IMR-90 (cell line): ENCODE data around the gene LAMA4. TPM values are rescaled to one million over a fixed set of nuclear protein-coding genes. Genes with fewer than 3 reads are reported as not detected.

Source experiments
- ATAC-seq: fragments of 200-7000 bp; cut with Tn5 transposase; 2 replicates; pipeline ENCODE4 v1.9.1; 2020; ENCODE audit warnings: low read depth, mild to moderate bottlenecking, moderate library complexity
- BruUV-seq: library from RNA; stranded (reverse); fragments of 400-500 nt; replicated peaks from 2 replicates; lab custom pipeline; 2021; lab: Mats Ljungman, UMichigan
- CTCF ChIA-PET: fragments of 300-600 bp; formaldehyde crosslinking; extraction: SDS; loops from one replicate; lab custom pipeline; 2021; ENCODE audit warnings: antibody characterized with exemption; lab: Yijun Ruan, JAX
- POLR2A ChIA-PET: fragments of 300-600 bp; sonication (Branson Sonifier 250); formaldehyde crosslinking; loops from one replicate; lab custom pipeline; 2022; ENCODE audit warnings: antibody characterized with exemption; ENCODE audit not compliant: unreplicated experiment; lab: Charles Lee
- DNase-seq: peaks from one replicate; pipeline ENCODE4 v3.0.0; 2013
- H2AFZ ChIP-seq: replicated peaks from 2 replicates; pipeline ENCODE3; 2013; ENCODE audit warnings: low read length, mild to moderate bottlenecking; ENCODE audit not compliant: poor library complexity
- H2AK5ac ChIP-seq: 2 replicates; pipeline ENCODE4 v1.6.1; 2013; ENCODE audit warnings: low read depth, low read length, inconsistent platforms
- H2AK9ac ChIP-seq: replicated peaks from 2 replicates; pipeline ENCODE3; 2013; ENCODE audit warnings: mild to moderate bottlenecking, low read depth, low read length, moderate library complexity; ENCODE audit not compliant: poor library complexity
- H2BK120ac ChIP-seq: 2 replicates; pipeline ENCODE4 v1.6.1; 2013; ENCODE audit warnings: low read depth, low read length, inconsistent platforms
- H2BK15ac ChIP-seq: 3 replicates; pipeline ENCODE4 v1.6.1; 2013; ENCODE audit warnings: low read depth, low read length, inconsistent platforms
- H2BK20ac ChIP-seq: 2 replicates; pipeline ENCODE4 v1.6.1; 2013; ENCODE audit warnings: low read depth, mild to moderate bottlenecking, inconsistent platforms, low read length, moderate library complexity
- H2BK5ac ChIP-seq: 2 replicates; pipeline ENCODE4 v1.6.1; 2013; ENCODE audit warnings: mild to moderate bottlenecking, low read depth, low read length, inconsistent platforms; ENCODE audit not compliant: poor library complexity, severe bottlenecking
- H3K14ac ChIP-seq: replicated peaks from 2 replicates; pipeline ENCODE4 v1.6.1; 2013; ENCODE audit warnings: low read depth, low read length, inconsistent platforms
- H3K18ac ChIP-seq: 2 replicates; pipeline ENCODE4 v1.6.1; 2013; ENCODE audit warnings: low read depth, low read length, control low read depth
- H3K23ac ChIP-seq: 2 replicates; pipeline ENCODE4 v1.6.1; 2013; ENCODE audit warnings: low read depth, low read length, inconsistent platforms
- H3K27ac ChIP-seq: 2 replicates; pipeline ENCODE4 v1.5.1; 2013; ENCODE audit warnings: mild to moderate bottlenecking, control low read depth, low read length; ENCODE audit not compliant: insufficient read depth
- H3K27me3 ChIP-seq: 2 replicates; pipeline ENCODE4 v1.6.1; 2013; ENCODE audit warnings: low read length; ENCODE audit not compliant: control insufficient read depth, insufficient read depth
- H3K36me3 ChIP-seq: 2 replicates; pipeline ENCODE4 v1.6.1; 2013; ENCODE audit warnings: low read length, mixed read lengths; ENCODE audit not compliant: control insufficient read depth, insufficient read depth
- H3K4ac ChIP-seq: 2 replicates; pipeline ENCODE4 v1.6.1; 2013; ENCODE audit warnings: low read depth, low read length, inconsistent platforms
- H3K4me1 ChIP-seq: 2 replicates; pipeline ENCODE4 v1.6.1; 2013; ENCODE audit warnings: low read length, mixed read lengths; ENCODE audit not compliant: control insufficient read depth, insufficient read depth
- H3K4me2 ChIP-seq: 2 replicates; pipeline ENCODE4 v1.6.1; 2013; ENCODE audit warnings: low read depth, mild to moderate bottlenecking, control low read depth, low read length, moderate library complexity
- H3K4me3 ChIP-seq: 2 replicates; pipeline ENCODE4 v1.5.1; 2013; ENCODE audit warnings: low read depth, mild to moderate bottlenecking, control low read depth, low read length, moderate library complexity; ENCODE audit not compliant: insufficient read depth
- H3K56ac ChIP-seq: 2 replicates; pipeline ENCODE4 v1.6.1; 2013; ENCODE audit warnings: low read length, inconsistent platforms; ENCODE audit not compliant: insufficient read depth; ENCODE audit errors: extremely low read depth
- H3K79me1 ChIP-seq, 2 experiments: 2 replicates each; pipeline ENCODE4 v1.6.1; 2013; ENCODE audit warnings: low read length in 2 of 2, inconsistent platforms in 1 of 2, low read depth in 1 of 2
- H3K9ac ChIP-seq: 2 replicates; pipeline ENCODE4 v1.6.1; 2013; ENCODE audit warnings: low read depth, low read length, control low read depth
- H3K9me1 ChIP-seq: 2 replicates; pipeline ENCODE4 v1.6.1; 2013; ENCODE audit warnings: low read length, inconsistent platforms; ENCODE audit not compliant: insufficient read depth
- H3K9me3 ChIP-seq: 2 replicates; pipeline ENCODE4 v1.6.1; 2013; ENCODE audit warnings: low read length; ENCODE audit not compliant: control insufficient read depth, insufficient read depth
- H4K20me1 ChIP-seq: 2 replicates; pipeline ENCODE4 v1.6.1; 2013; ENCODE audit warnings: low read length, inconsistent platforms; ENCODE audit not compliant: insufficient read depth
- H4K5ac ChIP-seq: 2 replicates; pipeline ENCODE4 v1.6.1; 2013; ENCODE audit warnings: mild to moderate bottlenecking, low read depth, low read length, control low read depth
- H4K8ac ChIP-seq, 2 experiments: 2 replicates each; pipeline ENCODE4 v1.6.1; 2013; ENCODE audit warnings: low read depth in 2 of 2, low read length in 2 of 2, control low read depth in 1 of 2, inconsistent platforms in 1 of 2
- H4K91ac ChIP-seq: 2 replicates; pipeline ENCODE4 v1.6.1; 2013; ENCODE audit warnings: low read depth, low read length, inconsistent platforms; ENCODE audit not compliant: insufficient read depth
- BHLHE40 ChIP-seq: fragments of 150-350 bp; IDR thresholded peaks from 2 replicates; pipeline ENCODE4 v1.6.1; 2016; ENCODE audit warnings: mild to moderate bottlenecking, low read depth, low read length
- CEBPB ChIP-seq: IDR thresholded peaks from 2 replicates; pipeline ENCODE4 v1.6.1; 2012; ENCODE audit warnings: low read depth, low read length, improper control_type of control experiment
- CTCF ChIP-seq: conservative IDR thresholded peaks from 2 replicates; pipeline ENCODE4 v1.5.1; 2012; ENCODE audit warnings: mild to moderate bottlenecking, low read depth, low read length, improper control_type of control experiment
- FOS ChIP-seq: fragments of 150-350 bp; IDR thresholded peaks from 2 replicates; pipeline ENCODE4 v1.6.1; 2016; ENCODE audit warnings: low read depth, low read length
- MAFK ChIP-seq: IDR thresholded peaks from 2 replicates; pipeline ENCODE4 v1.6.1; 2012; ENCODE audit warnings: low read depth, low read length, improper control_type of control experiment
- MAZ ChIP-seq: IDR thresholded peaks from 2 replicates; pipeline ENCODE4 v1.6.1; 2012; ENCODE audit warnings: low read depth, mild to moderate bottlenecking, low read length, improper control_type of control experiment, moderate library complexity, borderline replicate concordance
- MXI1 ChIP-seq: IDR thresholded peaks from 2 replicates; pipeline ENCODE4 v1.6.1; 2012; ENCODE audit warnings: low read depth, mild to moderate bottlenecking, low read length, moderate library complexity, borderline replicate concordance
- NFE2L2 ChIP-seq: fragments of 150-350 bp; IDR thresholded peaks from 2 replicates; pipeline ENCODE4 v1.6.1; 2016; ENCODE audit warnings: low read depth, mild to moderate bottlenecking, low read length
- RAD21 ChIP-seq: IDR thresholded peaks from 2 replicates; pipeline ENCODE4 v1.6.1; 2012; ENCODE audit warnings: low read length, improper control_type of control experiment
- RCOR1 ChIP-seq: IDR thresholded peaks from 2 replicates; pipeline ENCODE4 v1.6.1; 2012; ENCODE audit warnings: mild to moderate bottlenecking, low read length, improper control_type of control experiment; ENCODE audit not compliant: insufficient replicate concordance
- RFX5 ChIP-seq: IDR thresholded peaks from 2 replicates; pipeline ENCODE4 v1.8.0; 2012; ENCODE audit warnings: low read depth, mild to moderate bottlenecking, low read length, moderate library complexity
- SMC3 ChIP-seq: fragments of 150-350 bp; IDR thresholded peaks from 2 replicates; pipeline ENCODE4 v1.6.1; 2016; ENCODE audit warnings: low read depth, mild to moderate bottlenecking, antibody characterized with exemption, low read length, moderate library complexity
- USF2 ChIP-seq: fragments of 150-350 bp; IDR thresholded peaks from 2 replicates; pipeline ENCODE4 v1.6.1; 2017; ENCODE audit warnings: mild to moderate bottlenecking, antibody characterized with exemption, low read length, low read depth
- WGBS, 2 experiments: methylation state at CpG; one replicate each; pipeline versions ENCODE4 v1.1.5 to v1.1.7; 2013; ENCODE audit warnings: missing lambda C conversion rate in 2 of 2; ENCODE audit not compliant: insufficient read length in 1 of 2; ENCODE audit errors: extremely low coverage in 2 of 2; 5-methylcytosine and 5-hydroxymethylcytosine counted together
- dilution Hi-C: fragments of 300-500 bp; cut with HindIII; formaldehyde crosslinking; loops from one replicate; pipeline ENCODE4 v1.14.3; 2018; ENCODE audit warnings: low sequenced_read_pairs; ENCODE audit not compliant: unreplicated experiment
- in situ Hi-C: fragments of 300-500 bp; cut with MboI; formaldehyde crosslinking; loops from 3 replicates; pipeline ENCODE4 v1.14.3; 2019; ENCODE audit warnings: low sequenced_read_pairs, inconsistent platforms, mixed read lengths
- intact Hi-C: fragments of 100-400 bp; cut with micrococcal nuclease; formaldehyde crosslinking; loops from 2 replicates; pipeline ENCODE4 v1.10.0; 2022
- polyA plus RNA-seq, 3 experiments: library from polyadenylated mRNA; depleted of rRNA; stranded (reverse); fragments of >200 nt; gene quantifications; 2 replicates each; pipeline ENCODE4 v1.2.3, GENCODE V29; 2012; ENCODE audit warnings: low replicate concordance in 1 of 3
- total RNA-seq: library from RNA; depleted of rRNA; stranded (reverse); fragments of >200 nt; gene quantifications from 2 replicates; pipeline ENCODE4 v1.2.3, GENCODE V29; 2012

LAMA4 gene
- total and polyA plus RNA-seq, 2 of the 4 experiments (the other 2 are of a cell fraction), result 33.9 to 35.8 TPM

- Histone ChIP-seq H2AK5ac (no peak overlapping the region), H4K5ac (peak overlapping the region; percentile 65), H3K18ac (peak overlapping the region; percentile 91), H3K4me3 (no peak overlapping the region), H3K9me3 (no peaks in the 10 kb centered on the region), H2BK20ac (0 out of 2 replicates have a peak overlapping the region, but pooled peaks have one; percentile 18), H4K20me1 (no peaks in the 10 kb centered on the region), H3K36me3 (no peaks in the 10 kb centered on the region), H4K8ac (0 out of 4 replicates have a peak overlapping the region, but pooled peaks of 1 of the 2 experiments have one; percentile 2), H3K79me1 (no peaks in the 10 kb centered on the region; a peak in 1 of 4 replicates), H3K9ac (no peak overlapping the region), H3K4me1 (peaks cover 14% of the 10 kb centered on the region), H2BK120ac (peak overlapping the region; percentile 9), H3K27me3 (no peaks in the 10 kb centered on the region), H3K23ac (no peak overlapping the region), H3K4me2 (no peak overlapping the region), H3K14ac (no peak overlapping the region), H2AK9ac (no peak overlapping the region), H3K27ac (peak overlapping the region; percentile 75; the same call in 1 of the 2 replicates), H3K56ac (no peak overlapping the region), H2BK15ac (no peak overlapping the region), H3K9me1 (peaks cover 4% of the 10 kb centered on the region; the same call in 1 of the 2 replicates), H2AFZ (no peak overlapping the region), H2BK5ac (no peak overlapping the region), H3K4ac (peak overlapping the region; percentile 8), H4K91ac (peak overlapping the region; percentile 4; the same call in 1 of the 2 replicates)
- POLR2A ChIA-PET, result no interaction called here
- ATAC-seq (no peak; the same call in 1 of the 2 replicates), DNase-seq (no peak)
- CTCF ChIA-PET, result interaction anchor here (1.1 kb wide), 1 partner anchor 72 kb away, joined by 3 read pairs; no protein-coding TSS in a partner anchor
- intact Hi-C loops (no loop called here), dilution Hi-C loops (no loop called here), in situ Hi-C loops (no loop called here)
- TF ChIP-seq BHLHE40 (no peak), MXI1 (no peak), CEBPB (no peak), FOS (no peak), CTCF (no peak), MAFK (no peak), MAZ (no peak), NFE2L2 (no peak), RCOR1 (no peak), USF2 (no peak), RFX5 (no peak), SMC3 (no peak), RAD21 (no peak)
- BruUV-seq, result no TSS peak
- WGBS, 2 experiments, result 80% methylated on average over 1 of the region's 4 CpGs; no CpG with 5 or more reads in 1 of the 2 experiments
Observed at GRCh38 chr6:112237066-112237465, 17.3 kb downstream of the LAMA4 start.
